IPS-18c (cell line): ENCODE measurements around the gene DLGAP1.
"Not testable (repeated sequence)": the region's sequence is repeated elsewhere in the genome, so short reads cannot be mapped to it uniquely, and the experiment has no call there.

ENCODE experiments used
- H3K4me3 ChIP-seq: 2 replicates; pipeline ENCODE4 v1.7.0; 2013; ENCODE audit warnings: low read depth, mild to moderate bottlenecking, low read length, moderate library complexity; ENCODE audit not compliant: insufficient read depth
- H3K9me3 ChIP-seq: one replicate; pipeline ENCODE4 v1.6.1; 2013; ENCODE audit warnings: mild to moderate bottlenecking, low read length, moderate library complexity; ENCODE audit not compliant: control insufficient read depth, insufficient read depth

The DLGAP1 gene

DNA sequence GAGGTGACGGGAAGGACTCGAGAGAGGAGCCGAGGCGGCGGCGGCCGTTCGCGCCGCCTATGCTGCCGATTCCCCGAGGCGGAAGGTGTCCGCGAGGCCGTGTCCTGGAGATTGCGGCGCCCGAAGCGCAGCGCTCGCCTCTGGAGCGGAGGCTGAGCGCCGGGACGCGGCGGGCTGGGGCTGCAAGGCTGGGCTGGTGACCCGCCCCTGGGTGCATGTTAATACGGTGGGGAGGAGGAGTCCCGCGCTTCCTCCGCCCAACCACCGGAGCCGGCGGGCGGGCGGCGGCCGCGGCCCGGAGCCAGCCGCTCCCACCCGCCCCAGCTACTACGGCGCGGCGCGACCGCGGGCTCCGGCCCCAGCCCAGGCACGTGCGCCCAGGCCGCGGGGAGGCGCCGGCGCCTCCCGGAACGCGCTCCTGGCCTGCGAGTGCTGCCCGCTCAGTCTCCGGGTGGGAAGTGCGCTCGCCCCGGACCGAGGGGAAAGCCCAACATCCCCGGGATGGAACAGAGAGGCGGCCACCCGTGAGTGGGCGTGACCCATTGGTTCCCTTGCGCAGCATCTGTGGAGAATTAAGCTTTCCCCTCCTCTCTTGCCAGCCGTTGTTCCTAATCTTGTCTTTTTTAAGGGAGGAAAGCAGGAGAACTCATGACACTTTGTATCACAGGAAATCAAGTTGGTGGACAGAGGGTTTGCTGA lies at the start of gene DLGAP1:
Gene DLGAP1, minus strand, starts transcription at position 195 of the 699 bp plus-strand sequence.
- Histone ChIP-seq H3K9me3 (no peaks in the 10 kb centered on the region), H3K4me3 (peak within 1 kb of the TSS; percentile 93)

DNA sequence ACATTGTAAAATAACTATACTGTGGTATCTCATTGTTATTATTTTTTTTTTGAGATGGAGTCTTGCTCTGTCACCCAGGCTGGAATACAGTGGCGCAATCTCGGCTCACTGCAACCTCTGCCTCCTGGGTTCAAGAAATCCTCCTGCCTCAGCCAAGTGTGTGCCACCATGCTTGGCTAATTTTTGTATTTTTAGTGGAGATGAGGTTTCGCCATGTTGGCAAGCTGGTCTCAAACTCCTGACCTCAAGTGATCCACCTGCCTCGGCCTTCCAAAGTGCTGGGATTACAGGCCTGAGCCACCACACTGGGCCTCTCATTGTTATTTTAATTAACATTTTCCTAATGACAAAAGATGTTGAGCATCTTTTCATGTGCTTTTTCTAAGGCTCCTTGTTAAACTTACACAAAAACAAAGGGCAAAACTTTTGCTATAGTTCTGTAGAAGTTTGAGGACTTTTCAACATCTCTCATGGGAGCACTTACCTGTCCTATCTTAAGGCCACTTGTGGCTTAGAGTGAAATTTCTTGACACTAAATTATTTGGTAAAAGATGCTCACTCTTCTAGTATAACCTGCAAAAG lies 39.7 kb upstream of the DLGAP1 start:
- not testable (repeated sequence) for H3K9me3 ChIP-seq, H3K4me3 ChIP-seq

DNA sequence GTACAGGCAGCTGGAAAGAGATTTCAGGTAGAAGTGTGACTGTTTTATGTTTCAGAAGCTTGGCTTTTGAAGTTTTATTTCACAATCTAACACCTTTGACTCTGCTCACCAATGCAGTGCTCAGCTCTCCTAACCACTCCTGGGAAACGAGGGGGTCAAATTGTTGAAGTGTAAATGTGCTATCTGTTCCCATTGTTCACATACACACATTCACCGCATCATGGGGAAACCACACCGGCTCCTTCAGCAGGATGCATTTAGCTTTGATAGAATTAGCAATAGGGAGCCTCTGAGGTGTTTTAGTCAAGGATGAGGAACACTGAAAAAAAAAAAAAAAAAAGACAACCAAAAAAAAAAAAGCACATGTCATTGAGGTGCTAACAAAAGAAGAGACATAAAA lies 13.4 kb upstream of the DLGAP1 start:
- Histone ChIP-seq H3K4me3 (no peak overlapping the region), H3K9me3 (no peaks in the 10 kb centered on the region)

DNA sequence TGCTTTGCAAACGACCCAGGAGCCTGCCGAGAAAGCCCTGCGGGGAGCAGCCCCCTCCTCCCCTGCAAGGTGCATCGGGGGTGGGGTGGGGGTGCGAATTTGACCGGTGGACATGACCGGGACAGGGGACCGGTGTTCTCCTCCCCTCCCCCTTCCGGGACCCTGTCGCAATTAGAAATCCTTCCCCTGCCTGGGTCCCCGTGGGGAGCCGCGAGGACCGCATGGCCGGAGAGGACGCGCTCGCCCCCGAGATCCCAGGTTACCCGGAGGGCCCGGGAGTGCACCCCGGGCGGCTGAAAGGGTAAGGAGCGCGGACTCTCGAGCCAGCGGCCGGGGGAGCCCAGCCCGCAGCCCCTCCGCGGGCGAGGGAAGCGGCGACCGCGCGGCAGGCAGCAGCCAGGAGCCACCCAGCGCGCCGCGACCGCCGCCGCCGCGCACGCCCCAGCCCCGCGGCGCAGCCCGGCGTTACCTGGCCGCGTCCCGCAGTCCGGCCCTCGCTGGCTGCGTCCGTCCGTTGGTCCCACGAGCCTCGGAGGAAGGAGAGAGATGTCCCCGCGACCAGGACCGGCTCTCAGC lies 482 bp downstream of the DLGAP1 start:
- no peaks in the 10 kb centered on the region for H3K9me3 ChIP-seq
- peak overlapping the region; percentile 93 for H3K4me3 ChIP-seq

DNA sequence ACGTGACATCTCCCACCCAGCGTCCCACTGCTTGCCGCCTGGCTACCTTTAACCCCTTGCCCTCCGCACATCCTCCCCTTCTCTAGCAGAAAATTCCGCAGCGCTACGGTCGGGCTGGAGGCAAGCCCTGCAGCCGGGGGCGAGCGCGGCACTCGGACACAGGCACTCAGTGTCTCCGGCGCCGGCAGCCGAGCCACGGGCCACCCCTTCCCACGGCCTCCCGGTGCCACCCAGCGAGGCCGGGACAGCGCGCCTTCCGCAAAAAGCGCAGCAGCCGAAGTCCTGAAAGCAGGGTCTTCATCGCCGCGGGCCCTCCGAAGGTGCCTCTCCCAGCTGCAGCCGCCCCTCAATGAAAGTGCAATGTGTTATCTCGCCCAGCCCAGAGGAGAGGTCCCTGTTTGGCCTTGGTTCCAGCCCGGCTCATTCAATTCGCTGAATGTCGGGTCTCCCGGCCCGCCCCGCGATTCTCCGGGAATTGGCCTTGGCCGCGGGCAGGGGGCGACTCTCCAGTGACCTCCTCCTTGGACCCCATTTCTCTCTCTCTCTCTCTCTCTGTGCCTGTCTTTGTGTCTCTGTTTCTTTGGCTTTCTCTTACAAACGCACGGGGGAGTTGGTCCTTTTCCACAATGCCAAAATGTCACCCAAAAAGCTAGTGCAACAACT lies 1.1 kb downstream of the DLGAP1 start:
- Histone ChIP-seq H3K4me3 (peak overlapping the region; percentile 93), H3K9me3 (no peaks in the 10 kb centered on the region)

DNA sequence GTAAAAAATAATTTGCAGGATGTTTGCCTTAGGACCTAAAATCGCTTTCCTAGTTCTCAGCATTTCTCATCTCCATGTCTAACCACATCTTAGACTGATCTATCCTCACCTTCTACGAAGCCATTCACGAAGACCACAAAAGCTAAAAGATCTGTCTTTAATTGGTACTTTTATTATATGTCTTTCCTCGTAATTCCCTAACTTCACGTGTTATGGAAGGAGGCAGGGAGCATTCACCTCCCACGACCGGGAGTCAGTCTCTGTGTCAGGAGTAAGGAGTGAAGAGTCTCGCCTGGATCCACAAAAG lies 1.6 kb downstream of the DLGAP1 start:
- Histone ChIP-seq H3K9me3 (no peaks in the 10 kb centered on the region), H3K4me3 (peak overlapping the region; percentile 93)

DNA sequence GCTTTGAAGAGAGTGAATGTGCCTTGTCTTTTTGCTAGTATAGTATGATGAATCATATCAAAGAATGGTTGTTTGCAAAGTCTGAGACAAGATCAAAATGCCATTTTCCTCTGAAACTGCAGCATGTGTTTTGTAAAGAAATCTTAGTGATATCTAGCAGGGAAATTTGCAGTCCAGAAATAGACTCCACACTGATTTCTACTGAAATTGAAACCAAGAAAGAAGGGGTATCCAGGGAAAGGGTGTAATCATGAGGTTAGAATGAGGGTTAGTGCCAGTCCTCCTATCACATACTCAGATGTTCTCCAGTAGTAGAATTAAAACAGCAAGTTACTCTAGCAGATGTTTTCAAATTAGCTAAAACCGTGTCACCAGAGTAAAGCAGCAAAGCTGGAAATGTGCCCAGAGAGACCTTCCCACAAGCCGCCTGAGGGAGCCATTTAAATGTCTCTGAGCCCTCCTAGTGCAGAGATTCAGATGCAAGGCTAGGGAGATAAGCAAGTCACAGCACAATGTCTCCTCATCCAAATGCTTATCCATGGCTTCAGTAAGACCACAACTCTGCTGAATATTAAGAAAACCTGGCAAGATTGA lies 4.9 kb downstream of the DLGAP1 start:
- Histone ChIP-seq H3K4me3 (no peak overlapping the region), H3K9me3 (no peaks in the 10 kb centered on the region)

DNA sequence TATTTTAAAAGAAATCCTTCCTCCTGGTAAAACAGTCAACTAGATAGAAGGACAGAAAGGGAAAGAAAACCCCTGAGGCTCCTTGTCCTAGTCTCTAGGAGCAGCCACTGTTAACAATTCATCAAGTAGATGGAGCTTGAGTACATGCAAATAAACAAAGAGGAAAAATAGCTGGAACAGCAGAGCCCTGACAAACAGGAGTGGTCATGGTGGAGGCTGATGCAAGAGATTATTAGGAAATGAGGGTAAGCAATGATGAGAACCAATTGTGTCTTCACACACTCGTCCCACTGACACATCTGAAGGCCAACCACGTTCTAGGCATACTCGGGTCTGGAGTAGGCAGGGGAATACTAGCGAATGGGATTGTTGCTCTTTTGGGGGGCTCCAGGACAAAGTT lies 9.2 kb downstream of the DLGAP1 start:
- no peak overlapping the region for H3K4me3 ChIP-seq
- no peaks in the 10 kb centered on the region for H3K9me3 ChIP-seq

DNA sequence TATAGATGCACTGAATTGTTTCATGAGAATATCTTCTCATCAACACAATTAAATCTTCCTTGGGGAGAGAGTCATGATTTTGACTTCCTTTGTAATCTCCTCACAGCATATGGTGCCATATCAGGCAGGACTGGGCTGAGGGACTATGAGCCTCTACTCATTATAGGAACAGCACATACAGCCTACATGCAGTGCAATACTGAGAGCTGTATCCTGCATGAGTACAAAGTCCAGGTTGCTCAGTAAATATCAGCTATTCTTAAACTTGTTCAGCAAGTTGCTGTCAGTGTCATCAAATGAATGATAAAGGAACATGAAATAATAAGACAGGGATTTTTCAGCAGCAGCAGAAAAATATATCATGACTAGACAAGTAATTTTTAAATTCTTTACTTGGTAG lies 10.8 kb downstream of the DLGAP1 start:
- H3K9me3 ChIP-seq = no peaks in the 10 kb centered on the region
- H3K4me3 ChIP-seq = no peak overlapping the region

DNA sequence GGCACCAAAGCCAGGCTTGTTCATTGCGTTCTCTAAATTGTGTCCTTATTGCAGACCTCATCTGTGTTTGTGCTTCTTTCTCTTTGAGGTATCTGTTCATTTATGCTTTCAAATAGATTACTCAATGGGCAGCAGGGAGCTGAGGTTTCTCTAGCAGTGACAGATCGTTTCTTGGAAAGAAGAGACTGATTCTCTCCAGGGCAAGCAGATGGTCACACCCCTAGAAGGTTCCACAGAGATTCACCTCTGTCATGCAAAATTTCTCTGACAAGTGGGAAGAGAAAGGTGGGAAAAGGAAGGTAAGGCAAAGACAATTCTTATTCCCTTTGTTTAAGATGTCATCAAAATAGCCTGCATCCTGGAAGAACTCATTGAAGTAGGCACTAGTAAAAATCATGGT lies 14.0 kb downstream of the DLGAP1 start:
- no peaks in the 10 kb centered on the region for H3K9me3 ChIP-seq
- no peak overlapping the region for H3K4me3 ChIP-seq

DNA sequence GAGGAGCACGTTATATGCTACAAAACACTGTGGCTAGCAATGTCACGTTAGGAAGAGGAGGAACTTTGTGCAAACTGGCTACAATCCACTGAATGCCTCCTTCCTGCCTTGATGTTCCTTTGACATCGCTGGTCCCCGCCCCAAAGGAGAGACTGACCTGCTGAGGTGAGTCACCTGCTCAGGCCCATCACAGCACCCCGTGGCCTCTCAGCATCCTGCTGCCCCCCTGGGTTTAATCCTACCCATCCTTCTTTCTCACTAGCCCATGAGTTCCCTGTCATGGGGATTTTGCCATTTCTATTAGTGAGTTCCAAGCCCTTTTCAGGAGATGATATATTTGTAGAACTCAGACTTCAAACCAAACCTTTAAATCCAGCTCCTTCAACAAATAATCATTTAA lies 16.2 kb downstream of the DLGAP1 start:
- Histone ChIP-seq H3K4me3 (no peak overlapping the region), H3K9me3 (no peaks in the 10 kb centered on the region)

DNA sequence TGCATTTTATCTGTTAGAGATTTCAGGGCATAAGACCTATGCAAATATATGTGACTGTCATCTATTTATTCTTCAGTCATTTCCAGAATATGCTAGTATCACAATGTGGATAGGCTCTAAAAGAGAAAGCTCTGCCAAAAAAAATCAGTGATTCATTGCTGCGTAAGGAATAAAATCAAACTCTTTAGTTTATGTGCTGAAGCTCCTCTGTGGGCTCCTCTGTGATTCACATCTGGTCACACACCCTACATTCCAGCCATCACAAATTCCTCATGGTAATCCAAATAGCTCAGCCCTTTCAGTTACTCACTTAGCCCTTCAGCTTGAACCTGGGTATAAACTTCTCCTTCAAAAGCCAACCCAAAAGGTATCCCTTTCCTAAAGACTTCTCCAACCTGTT lies 21.4 kb downstream of the DLGAP1 start:
- Histone ChIP-seq H3K4me3 (no peak overlapping the region), H3K9me3 (no peaks in the 10 kb centered on the region)

DNA sequence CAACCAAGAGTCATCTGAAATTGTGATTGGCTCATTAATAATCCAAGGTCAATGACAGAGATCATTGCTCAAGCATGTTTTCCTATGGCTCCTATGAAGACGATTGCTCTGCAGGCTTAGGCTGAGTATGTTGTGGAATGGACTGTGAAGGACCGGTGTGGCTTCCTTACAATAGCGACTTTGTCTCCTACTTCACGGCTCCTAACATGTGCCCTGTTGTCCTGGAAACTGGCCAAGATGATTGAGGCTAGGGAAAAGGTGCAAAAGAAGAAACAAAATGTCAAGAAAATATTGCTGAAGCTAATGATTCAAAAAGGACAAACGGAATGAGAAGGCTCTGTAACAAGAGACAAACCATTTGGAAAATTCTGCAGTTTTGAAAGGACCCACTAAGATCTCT lies 24.3 kb downstream of the DLGAP1 start:
- no peaks in the 10 kb centered on the region for H3K9me3 ChIP-seq
- no peak overlapping the region for H3K4me3 ChIP-seq

DNA sequence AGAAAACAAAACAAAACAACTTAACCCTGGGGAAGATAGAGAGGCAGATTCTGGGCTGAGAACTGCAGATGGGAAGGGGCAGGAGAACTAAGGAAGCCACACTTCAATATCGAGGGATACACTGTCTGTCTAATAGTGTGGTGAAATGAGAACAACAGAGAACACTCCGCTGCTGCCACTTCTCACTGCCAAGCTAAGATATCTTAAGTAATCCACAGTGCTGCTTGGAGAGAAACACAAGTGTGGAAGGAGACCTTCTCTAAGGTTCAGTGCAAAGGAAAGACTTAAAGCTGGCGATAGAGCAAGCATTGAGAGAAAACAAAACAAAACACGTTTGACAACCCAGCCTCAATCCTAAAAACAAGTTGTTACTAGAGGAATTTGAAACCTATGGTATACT lies 37.4 kb downstream of the DLGAP1 start:
- Histone ChIP-seq H3K4me3 (no peak overlapping the region), H3K9me3 (no peaks in the 10 kb centered on the region)

DNA sequence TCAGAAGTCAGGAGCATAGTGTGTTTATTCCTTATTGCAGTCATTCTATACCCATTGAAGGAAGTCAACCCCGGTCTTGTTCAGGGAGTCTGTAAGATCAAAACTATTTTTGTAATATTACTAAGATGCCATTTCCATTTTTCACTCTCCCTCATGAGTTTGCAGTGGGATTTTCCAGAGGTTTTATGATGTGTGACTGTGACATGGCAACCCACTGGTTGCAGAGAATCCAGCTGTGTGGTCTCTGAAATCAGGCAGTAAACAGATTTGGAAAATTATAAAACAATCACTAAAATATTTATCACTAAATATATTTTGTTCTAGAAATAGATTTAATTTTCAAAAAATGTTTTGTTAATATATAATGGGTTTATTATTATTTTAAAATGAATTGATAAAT lies 38.1 kb downstream of the DLGAP1 start:
- H3K4me3 ChIP-seq = no peak overlapping the region
- H3K9me3 ChIP-seq = no peaks in the 10 kb centered on the region

DNA sequence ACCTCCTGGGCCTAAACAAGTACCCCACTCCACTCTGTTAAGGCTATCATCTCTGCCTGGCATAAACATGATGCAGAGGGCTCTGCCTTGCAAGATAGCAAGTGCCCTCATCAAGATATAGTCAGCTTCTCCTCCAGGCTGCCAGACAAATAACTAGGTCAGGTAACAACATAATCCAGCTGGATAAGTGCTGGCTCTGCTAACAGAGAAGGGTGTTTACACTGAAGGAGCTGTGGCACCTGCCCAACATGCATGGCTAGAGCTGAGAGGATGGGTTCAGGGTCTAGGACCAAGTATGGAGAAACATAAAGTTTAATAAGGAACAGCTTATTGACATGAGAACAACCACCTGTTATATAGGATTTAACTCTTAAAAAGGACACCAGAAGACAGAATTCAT lies 42.8 kb downstream of the DLGAP1 start:
- H3K9me3 ChIP-seq = no peaks in the 10 kb centered on the region
- no peak overlapping the region for H3K4me3 ChIP-seq

DNA sequence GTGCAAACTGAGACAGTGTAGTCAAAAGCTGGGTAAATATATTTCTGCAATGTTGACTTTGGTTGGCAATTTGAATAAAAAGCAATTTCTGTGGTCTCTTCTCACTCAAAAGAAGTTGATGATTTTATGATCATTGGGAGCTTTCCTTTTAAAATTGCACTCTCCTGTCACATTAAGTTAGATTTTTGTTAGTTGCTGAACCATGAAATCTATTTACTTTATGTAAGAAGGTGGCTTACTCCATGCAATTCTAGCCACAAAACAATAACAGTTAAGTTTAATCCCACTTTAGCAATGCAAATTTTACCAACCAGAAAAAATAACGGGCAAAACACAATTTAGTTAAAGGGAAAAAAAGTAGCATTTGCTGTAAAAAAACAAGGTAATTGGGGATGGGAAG lies 48.3 kb downstream of the DLGAP1 start:
- Histone ChIP-seq H3K9me3 (no peaks in the 10 kb centered on the region), H3K4me3 (no peak overlapping the region)

DNA sequence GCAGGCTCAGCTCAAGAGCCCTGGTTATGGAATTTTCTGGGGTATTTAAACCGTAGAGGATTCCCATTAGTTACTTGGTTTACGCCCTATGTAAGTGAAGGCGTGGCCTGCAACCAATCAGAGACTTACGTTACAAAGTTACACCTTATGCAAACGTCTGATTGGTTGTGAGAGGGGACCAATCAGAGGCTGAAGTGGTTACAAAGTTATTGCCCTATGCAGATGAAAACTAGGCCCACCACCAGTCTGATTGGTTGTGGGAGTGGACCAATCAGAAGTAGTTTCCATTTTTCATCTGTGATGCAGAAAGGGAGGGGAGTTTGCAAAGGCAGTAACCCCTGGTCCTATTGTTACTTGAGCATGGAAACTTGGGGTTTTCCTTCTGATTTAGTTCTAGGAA lies 49.1 kb downstream of the DLGAP1 start:
- no peaks in the 10 kb centered on the region for H3K9me3 ChIP-seq
- H3K4me3 ChIP-seq = no peak overlapping the region
